Spleen (tissue), 11 donors: Measurements from ENCODE around the gene RNF181. TPM values are rescaled to one million over a fixed set of nuclear protein-coding genes. Genes with fewer than 3 reads are reported as not detected.

Experiments used
- DNase-seq: peaks from one replicate; pipeline ENCODE4 v3.0.0-alpha.2; 2020
- H3K27ac ChIP-seq, 8 donors: fragments of 200-600 bp; sonication (generic) in 7 of 8; 1 replicate in 4 of 8; 2 replicates in 4 of 8; pipeline versions ENCODE4 v1.5.0 to v1.8.0; 2016 to 2021; ENCODE audit warnings: inconsistent platforms in 4 of 8, mild to moderate bottlenecking in 4 of 8, moderate library complexity in 1 of 8
- H3K27me3 ChIP-seq, 7 donors: fragments of 200-600 bp; sonication (generic) in 6 of 7; replicated peaks in 1 of 7; 1 replicate in 4 of 7; 2 replicates in 3 of 7; pipeline versions ENCODE4 v1.5.0 to v1.8.0; 2016 to 2021; ENCODE audit warnings: inconsistent platforms in 3 of 7, mild to moderate bottlenecking in 1 of 7
- H3K36me3 ChIP-seq, 6 donors: fragments of 200-600 bp; sonication (generic) in 5 of 6; 1 replicate in 4 of 6; 2 replicates in 2 of 6; pipeline versions ENCODE4 v1.5.0 to v1.8.0; 2016 to 2021; ENCODE audit warnings: inconsistent platforms in 2 of 6
- H3K4me1 ChIP-seq, 6 donors: fragments of 200-600 bp; sonication (generic) in 5 of 6; 1 replicate in 3 of 6; 2 replicates in 3 of 6; pipeline versions ENCODE4 v1.5.0 to v1.8.0; 2016 to 2021; ENCODE audit warnings: inconsistent platforms in 3 of 6
- H3K4me3 ChIP-seq, 8 donors: fragments of 200-600 bp; sonication (generic) in 7 of 8; 1 replicate in 4 of 8; 2 replicates in 4 of 8; pipeline versions ENCODE4 v1.5.0 to v1.8.0; 2016 to 2021; ENCODE audit warnings: inconsistent platforms in 4 of 8, mild to moderate bottlenecking in 4 of 8, moderate library complexity in 2 of 8
- H3K9me3 ChIP-seq, 8 donors: fragments of 200-600 bp; sonication (generic) in 7 of 8; 1 replicate in 4 of 8; 2 replicates in 4 of 8; pipeline versions ENCODE4 v1.5.0 to v1.8.0; 2016 to 2021; ENCODE audit warnings: inconsistent platforms in 4 of 8
- POLR2A ChIP-seq, 3 donors: fragments of 450-650 bp; IDR thresholded peaks; one replicate each; pipeline ENCODE4 v1.5.1; 2017; ENCODE audit warnings: antibody characterized with exemption in 3 of 3, mild to moderate bottlenecking in 1 of 3
- POLR2AphosphoS5 ChIP-seq, 3 donors: sonication (generic); formaldehyde crosslinking; IDR thresholded peaks; one replicate each; pipeline ENCODE4 v1.5.1; 2017; ENCODE audit warnings: antibody characterized with exemption in 3 of 3
- WGBS, 5 donors: extraction: QIAGEN DNeasy Blood & Tissue Kit in 3 of 5; methylation state at CpG; one replicate each; pipeline versions ENCODE4 v1.1.5 to v1.1.7; 2013 to 2018; 5-methylcytosine and 5-hydroxymethylcytosine counted together
- intact Hi-C: fragments of 100-400 bp; cut with DNase I; formaldehyde crosslinking; loops from one replicate; pipeline ENCODE4 v1.15.0; 2023; ENCODE audit warnings: low total_unique reads
- polyA plus RNA-seq, 3 donors: library from polyadenylated mRNA; stranded (reverse); fragments of 200-250 nt; gene quantifications; one replicate each; pipeline ENCODE4 v1.2.1, GENCODE V29; 2013
- total RNA-seq, 7 donors: library from RNA; depleted of rRNA in 3 of 7; stranded (reverse); fragments of >200 nt in 3 of 7; fragmentation: NEBNext Ultra II Directional in 4 of 7; extraction: Animal tissue kit (Norgen Biotek cat#: 25700) in 4 of 7; gene quantifications; one replicate each; pipeline versions ENCODE4 v1.1.0 to v1.2.1, GENCODE V29; 2016 to 2021
- TF ChIP-seq, protein P1 (sequence below), 11 experiments: fragments of 200-600 bp in 7 of 11; fragments of 450-650 bp in 4 of 11; sonication (generic) in 4 of 11; IDR thresholded peaks in 8 of 11; conservative IDR thresholded peaks in 3 of 11; 1 replicate in 7 of 11; 2 replicates in 4 of 11; pipeline versions ENCODE4 v1.4.0 to v1.8.0; 2016 to 2021; ENCODE audit warnings: antibody characterized with exemption in 11 of 11, inconsistent platforms in 4 of 11, mild to moderate bottlenecking in 1 of 11
- donor health status: healthy with polysubstance abuse.
- donor health status: DM: no; HTN: no; CAD: no; lungs with moderate emphysema.
- donor health status: DM: no; HTN: no; CAD: no.
- donor health status: Bipolar disorder and iron deficiency.
- donor health status: healthy.
- donor health status: DM: no; HTN: no; CAD: no.
- donor health status: DM: yes; HTN: yes; CAD: no.

Gene RNF181
- total and polyA plus RNA-seq, 10 donors, result 72.9 to 184 (median 123) TPM

DNA sequence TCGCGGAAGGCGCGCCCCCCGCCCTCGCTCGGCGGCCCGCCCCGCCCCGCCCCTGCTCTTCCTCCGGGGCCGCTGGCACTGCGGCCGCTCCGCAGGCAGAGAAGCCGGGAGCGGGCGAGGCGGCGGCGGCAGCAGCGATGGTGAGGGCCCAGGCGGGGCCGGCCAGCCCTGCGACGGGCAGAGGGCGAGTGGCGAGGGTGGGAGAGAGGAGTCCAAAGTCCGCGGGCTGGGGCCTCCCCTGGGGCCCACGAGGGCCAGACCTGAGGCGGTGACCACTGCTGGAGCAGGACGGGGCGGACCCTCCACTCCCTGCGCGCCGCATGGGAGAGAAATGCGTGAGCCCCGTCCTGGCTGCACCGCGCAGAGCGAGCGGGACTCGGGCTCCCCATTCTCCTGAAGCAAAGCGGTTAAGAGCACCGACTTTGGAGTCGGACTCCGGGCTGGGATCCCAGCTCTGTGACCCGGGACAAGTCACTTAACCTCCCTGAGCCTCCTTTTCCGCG lies 11.1 kb upstream of the RNF181 start, which contains the start of gene VAMP5:
TSS of gene VAMP5 (plus strand) at position 78 of the 503 bp plus-strand sequence. CDS start at position 138, 60 bp downstream.
- Histone ChIP-seq H3K36me3 (peaks cover 0 to 29% (median 5%) of the 10 kb centered on the region in 6 donors), H3K27me3 (peaks cover 0 to 5% (median 0%) of the 10 kb centered on the region in 7 donors), H3K27ac (peak within 1 kb of the TSS; percentile 83 to 93 (median 88)), H3K4me3 (peak within 1 kb of the TSS; percentile 39 to 77 (median 58)), H3K9me3 (no peaks in the 10 kb centered on the region), H3K4me1 (peaks cover 43 to 100% (median 82%) of the 10 kb centered on the region in 6 donors)
- peak; percentile 90 for DNase-seq
- 1 to 10% (median 4%) methylated on average over 27 to 52 of the region's 52 CpGs for WGBS, 5 donors
- TF ChIP-seq POLR2AphosphoS5 (IDR thresholded peaks at IDR 0.05), result peak; percentile 58 to 83 (median 79)
- peak in 1 of 3 donors; percentile 9 for TF ChIP-seq POLR2A (IDR thresholded peaks at IDR 0.05)
- TF ChIP-seq, protein P1, sequence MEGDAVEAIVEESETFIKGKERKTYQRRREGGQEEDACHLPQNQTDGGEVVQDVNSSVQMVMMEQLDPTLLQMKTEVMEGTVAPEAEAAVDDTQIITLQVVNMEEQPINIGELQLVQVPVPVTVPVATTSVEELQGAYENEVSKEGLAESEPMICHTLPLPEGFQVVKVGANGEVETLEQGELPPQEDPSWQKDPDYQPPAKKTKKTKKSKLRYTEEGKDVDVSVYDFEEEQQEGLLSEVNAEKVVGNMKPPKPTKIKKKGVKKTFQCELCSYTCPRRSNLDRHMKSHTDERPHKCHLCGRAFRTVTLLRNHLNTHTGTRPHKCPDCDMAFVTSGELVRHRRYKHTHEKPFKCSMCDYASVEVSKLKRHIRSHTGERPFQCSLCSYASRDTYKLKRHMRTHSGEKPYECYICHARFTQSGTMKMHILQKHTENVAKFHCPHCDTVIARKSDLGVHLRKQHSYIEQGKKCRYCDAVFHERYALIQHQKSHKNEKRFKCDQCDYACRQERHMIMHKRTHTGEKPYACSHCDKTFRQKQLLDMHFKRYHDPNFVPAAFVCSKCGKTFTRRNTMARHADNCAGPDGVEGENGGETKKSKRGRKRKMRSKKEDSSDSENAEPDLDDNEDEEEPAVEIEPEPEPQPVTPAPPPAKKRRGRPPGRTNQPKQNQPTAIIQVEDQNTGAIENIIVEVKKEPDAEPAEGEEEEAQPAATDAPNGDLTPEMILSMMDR (IDR thresholded peaks at IDR 0.05 in 8 of 11, conservative IDR thresholded peaks at IDR 0.05 in 3 of 11), result no peak
- intact Hi-C loops, result no loop called here

DNA sequence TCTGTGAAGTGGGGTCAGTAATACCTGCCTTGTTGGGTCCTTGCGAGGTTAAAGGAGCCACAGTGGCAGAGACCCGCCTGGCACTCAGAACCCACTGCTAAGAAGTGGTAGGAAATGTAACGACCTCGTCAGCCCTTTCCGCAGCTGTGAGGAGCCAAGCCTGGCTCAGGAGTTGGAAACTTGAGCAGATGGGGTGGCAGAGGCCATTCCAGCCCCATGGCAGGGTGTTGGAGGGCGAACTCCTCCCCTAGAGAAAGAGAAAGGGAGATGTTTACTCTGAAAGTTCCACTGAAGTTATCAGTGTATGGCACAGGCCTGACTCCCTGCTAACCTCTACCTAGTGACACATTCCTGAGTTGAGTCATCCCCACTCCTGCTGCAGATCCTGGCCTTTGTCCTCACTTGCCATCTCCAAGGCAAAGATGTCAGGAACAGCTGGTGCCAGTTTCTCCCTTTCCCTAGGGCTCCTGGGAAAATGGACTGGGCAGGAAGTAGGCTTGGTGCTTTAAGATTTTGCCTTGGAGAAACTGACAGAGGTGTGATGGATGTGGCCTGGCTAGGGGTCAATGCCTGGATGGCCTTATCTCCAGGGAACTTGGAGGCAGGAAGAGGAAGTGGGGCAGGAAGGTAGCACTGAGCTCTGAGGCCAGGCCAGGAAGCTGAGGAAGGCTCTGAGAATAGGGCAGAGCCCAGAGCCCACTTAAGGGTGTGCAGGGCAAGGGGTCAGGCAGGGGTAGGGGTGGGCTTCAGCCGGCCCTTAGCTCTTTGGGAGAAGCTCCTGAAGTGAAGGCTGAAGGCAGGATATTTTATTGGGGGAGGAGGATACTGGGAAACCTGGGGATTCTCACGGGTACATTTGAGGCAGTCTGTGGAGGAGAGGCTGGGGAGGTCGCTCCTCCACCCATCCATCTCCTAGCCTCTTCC lies 10.4 kb upstream of the RNF181 start:
- no peak for DNase-seq
- WGBS, 5 donors, result 10 to 37% (median 11%) methylated on average over 8 to 9 of the region's 9 CpGs
- H3K9me3 ChIP-seq, result no peaks in the 10 kb centered on the region
- peaks cover 40 to 100% (median 81%) of the 10 kb centered on the region in 6 donors for H3K4me1 ChIP-seq
- peak overlapping the region; percentile 39 to 77 (median 58) for H3K4me3 ChIP-seq
- H3K27ac ChIP-seq, result peak overlapping the region; percentile 83 to 93 (median 88)
- intact Hi-C loops, result no loop called here
- no peak for TF ChIP-seq POLR2A (IDR thresholded peaks at IDR 0.05)
- peak in 2 of 3 donors; percentile 55 to 74 for TF ChIP-seq POLR2AphosphoS5 (IDR thresholded peaks at IDR 0.05)
- peaks cover 0 to 29% (median 5%) of the 10 kb centered on the region in 6 donors for H3K36me3 ChIP-seq
- H3K27me3 ChIP-seq, result peaks cover 0 to 3% (median 0%) of the 10 kb centered on the region in 7 donors

DNA sequence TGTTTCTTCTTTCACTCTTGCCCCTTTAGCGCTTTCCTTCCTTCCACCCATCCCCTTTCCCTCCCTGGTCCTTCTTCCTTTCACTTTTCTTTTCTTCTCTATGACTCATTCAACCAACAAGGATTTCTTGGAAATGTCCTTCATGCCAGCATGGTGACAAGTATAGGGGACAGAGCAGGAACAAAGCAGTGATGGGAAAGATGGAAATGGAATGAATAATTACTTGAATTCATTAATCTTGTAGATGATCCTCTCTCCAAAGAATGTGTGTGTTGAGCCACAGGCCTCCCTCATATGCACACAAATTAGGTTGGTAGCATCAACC lies 9.8 kb upstream of the RNF181 start:
- TF ChIP-seq POLR2A (IDR thresholded peaks at IDR 0.05), result no peak
- no peak for TF ChIP-seq POLR2AphosphoS5 (IDR thresholded peaks at IDR 0.05)
- TF ChIP-seq, protein P1 (IDR thresholded peaks at IDR 0.05 in 8 of 11, conservative IDR thresholded peaks at IDR 0.05 in 3 of 11), result no peak
- 33 to 64% (median 41%) methylated on average over 1 of the region's 1 CpG for WGBS, 5 donors
- Histone ChIP-seq H3K4me1 (peaks cover 45 to 100% (median 83%) of the 10 kb centered on the region in 6 donors), H3K36me3 (peaks cover 0 to 25% (median 5%) of the 10 kb centered on the region in 6 donors), H3K27me3 (no peaks in the 10 kb centered on the region), H3K27ac (peak overlapping the region; percentile 83 to 93 (median 88)), H3K9me3 (no peaks in the 10 kb centered on the region), H3K4me3 (peak overlapping the region in 5 of 8 donors; percentile 55 to 77 (median 61))
- intact Hi-C loops, result no loop called here
- DNase-seq, result no peak

DNA sequence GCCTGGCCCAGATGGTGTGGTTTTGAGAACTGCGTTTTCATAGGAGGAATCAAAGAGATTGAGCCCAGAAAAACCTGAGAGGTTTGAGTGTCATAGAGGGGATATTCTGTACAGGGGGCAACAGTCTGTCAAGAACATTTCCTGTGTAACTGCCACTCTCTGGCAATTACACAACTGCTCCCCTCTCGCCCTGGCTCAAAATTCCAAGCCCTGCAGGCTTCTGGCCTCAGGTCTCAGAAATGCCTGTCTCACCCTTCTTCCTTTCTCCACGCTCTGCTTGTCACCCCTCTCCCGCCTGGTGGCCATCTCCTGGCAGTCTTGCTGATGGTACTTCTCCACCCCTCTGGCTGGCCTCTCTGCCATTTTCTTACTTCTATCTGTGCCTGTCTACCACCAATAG lies 7.3 kb upstream of the RNF181 start:
- Histone ChIP-seq H3K4me1 (peaks cover 50 to 99% (median 81%) of the 10 kb centered on the region in 6 donors), H3K27ac (peak overlapping the region in 7 of 8 donors; percentile 15 to 93 (median 86)), H3K9me3 (no peaks in the 10 kb centered on the region), H3K27me3 (no peaks in the 10 kb centered on the region), H3K36me3 (peaks cover 0 to 10% (median 0%) of the 10 kb centered on the region in 6 donors), H3K4me3 (no peak overlapping the region)
- intact Hi-C loops, result no loop called here
- TF ChIP-seq POLR2AphosphoS5 (IDR thresholded peaks at IDR 0.05), result no peak
- WGBS, 5 donors, result 39 to 64% (median 53%) methylated on average over 4 of the region's 4 CpGs
- no peak for DNase-seq
